GM18861 (cell line): ENCODE results near the gene WDR1.

Experiments used
- ATAC-seq: cut with Tn5 transposase; IDR thresholded peaks from one replicate; pipeline ENCODE4 v1.9.1; 2021; ENCODE audit not compliant: unreplicated experiment

The WDR1 gene, protein sequence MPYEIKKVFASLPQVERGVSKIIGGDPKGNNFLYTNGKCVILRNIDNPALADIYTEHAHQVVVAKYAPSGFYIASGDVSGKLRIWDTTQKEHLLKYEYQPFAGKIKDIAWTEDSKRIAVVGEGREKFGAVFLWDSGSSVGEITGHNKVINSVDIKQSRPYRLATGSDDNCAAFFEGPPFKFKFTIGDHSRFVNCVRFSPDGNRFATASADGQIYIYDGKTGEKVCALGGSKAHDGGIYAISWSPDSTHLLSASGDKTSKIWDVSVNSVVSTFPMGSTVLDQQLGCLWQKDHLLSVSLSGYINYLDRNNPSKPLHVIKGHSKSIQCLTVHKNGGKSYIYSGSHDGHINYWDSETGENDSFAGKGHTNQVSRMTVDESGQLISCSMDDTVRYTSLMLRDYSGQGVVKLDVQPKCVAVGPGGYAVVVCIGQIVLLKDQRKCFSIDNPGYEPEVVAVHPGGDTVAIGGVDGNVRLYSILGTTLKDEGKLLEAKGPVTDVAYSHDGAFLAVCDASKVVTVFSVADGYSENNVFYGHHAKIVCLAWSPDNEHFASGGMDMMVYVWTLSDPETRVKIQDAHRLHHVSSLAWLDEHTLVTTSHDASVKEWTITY

DNA sequence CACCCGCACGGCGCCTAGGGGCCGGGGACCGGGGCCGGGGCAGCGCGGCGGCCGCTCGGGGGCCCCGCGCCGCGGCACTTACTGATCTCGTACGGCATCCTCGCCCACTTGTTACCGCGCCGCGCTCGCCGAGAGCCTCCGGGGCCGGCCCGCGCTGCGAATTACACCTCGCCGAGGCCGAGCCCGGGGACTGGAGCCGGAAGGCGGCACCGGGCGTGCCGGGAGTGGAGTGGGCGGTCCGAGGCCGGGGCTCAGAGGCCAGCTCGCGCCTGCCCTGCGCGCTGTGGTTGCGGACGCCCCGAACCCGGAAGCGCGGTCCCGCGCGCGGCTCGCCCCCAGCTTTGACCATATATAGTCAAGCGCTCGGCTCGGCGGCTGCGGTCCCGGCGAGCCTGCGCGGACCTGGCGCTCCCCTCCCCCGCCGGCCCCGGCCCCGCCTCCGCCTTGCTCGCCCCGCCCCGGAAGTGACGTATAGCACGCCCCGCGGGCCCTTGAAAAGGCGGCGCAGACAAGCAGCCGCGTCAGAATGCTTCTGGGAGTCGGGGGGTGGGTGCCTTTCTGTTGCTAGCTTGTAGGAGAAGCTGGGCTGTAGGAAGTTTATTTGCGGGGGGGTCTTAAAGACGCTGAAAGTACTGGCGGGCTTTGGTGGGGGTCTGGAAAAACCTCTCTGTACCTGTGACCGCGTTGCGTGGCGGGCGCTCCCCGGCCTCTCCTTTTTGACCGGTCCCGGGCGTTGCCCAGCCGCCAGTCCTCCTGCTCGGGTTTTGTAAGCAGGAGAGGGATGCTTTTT lies at the start of gene WDR1:
Gene WDR1 (minus strand): TSS at position 231 of the 790 bp plus-strand sequence. CDS start 133 bp downstream, at position 98.
- peak; percentile 82 for ATAC-seq

DNA sequence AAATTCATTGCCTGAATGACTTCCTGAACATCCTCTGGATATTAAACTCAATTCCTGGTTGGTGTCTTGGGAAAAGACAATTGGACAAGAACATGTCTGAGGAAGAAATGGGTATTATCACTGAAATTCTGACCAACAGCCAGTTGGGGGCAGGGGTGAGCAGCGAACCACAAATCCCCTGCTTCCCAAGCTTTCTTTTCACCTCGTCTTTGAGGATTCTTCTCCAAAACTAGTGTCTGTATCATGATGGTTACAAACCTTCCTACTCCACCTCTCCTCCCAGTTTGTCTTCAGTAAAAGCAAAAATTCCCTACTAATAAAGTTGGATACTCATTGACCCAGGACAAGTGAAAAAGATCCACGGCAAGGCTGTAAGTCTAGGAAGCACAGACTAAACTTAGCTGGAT lies 48.3 kb upstream of the WDR1 start:
- no peak for ATAC-seq

DNA sequence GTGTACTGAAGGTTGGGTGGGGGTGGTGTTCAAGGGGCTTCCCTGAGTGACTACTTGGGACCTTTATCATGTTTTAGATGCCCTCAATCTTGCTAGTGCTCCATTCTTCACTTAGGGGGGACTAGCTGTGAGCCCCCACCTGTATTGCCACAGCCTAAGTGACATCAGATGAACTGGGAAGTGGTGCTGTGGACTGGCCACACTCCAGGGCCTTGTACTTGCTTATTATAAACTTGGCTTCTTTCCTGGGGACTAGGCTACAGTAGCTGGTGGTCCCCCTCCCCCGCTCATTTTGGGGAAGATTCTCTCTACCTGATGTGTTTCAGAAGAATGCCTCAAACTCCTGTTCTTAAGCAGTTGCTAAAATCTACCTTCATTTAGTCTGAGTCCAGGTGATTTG lies 46.7 kb upstream of the WDR1 start:
- ATAC-seq, result no peak

DNA sequence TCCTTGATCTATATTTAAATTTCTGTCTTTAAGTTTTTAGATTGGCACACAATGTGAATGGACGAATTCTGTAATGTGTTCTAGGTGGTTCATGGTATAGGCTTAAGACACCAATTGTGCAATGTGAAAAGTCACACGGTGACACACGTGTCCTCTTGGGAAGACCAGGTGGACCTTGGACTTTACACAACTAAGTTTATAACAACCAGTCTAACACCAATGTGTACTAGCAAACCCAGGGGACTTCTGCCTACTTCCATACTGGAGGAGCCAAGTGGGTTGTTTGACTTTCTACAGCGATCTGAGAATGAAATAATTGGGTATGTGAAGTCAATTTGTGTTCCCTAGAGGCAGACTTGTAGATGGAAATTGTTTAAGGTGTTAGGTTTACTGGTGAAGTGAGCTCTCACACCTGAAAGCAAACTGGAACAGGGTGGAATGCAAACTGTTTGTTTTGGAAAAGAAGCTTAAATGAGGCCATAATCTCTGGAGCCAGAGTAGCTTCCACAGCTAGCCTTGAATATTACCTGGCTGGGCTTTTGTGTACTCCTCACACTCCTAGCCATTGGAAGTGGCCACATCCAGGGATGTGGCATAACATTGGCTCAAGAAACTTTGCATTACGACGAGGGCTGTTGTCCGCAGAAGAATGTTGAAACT lies 45.9 kb upstream of the WDR1 start:
- ATAC-seq, result no peak

DNA sequence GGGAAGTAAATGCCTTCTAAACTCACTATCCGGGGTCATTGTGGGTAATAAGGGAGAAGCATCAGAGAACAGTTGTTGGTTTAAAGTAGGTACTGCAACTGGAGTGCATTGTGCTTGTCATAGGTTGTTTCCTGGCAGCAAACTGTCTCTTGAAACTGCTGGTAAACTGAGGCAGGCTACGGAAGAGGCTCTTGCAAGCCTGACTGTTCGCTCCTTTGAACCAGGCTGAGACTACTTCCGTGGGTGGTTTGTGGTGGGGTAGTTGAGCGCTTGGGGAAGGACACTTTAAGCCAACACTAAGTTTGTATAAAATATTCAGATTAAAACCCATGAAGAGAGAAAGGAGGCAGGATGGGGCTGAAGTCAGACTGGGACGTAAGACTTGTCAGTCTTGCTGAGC lies 45.2 kb upstream of the WDR1 start:
- ATAC-seq, result no peak

DNA sequence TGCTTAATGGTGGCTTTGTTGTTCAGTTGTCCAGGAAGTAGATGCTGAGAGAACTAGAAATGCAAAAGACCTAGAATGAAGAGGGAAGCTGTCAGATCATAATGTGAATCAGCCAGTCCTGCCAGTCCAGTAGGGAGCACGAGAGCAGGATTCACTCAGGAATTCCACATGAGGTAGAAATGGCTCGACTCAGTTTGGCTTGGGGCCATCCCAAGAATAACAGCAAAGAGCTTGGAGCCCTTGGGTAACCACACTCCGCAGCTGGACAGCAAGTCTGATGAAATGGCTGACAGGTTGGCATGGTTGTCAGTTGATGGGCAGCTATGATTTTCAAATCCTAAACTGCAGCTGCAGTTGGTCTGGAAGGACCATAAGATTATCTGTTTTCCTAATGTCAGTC lies 44.5 kb upstream of the WDR1 start:
- ATAC-seq, result no peak

DNA sequence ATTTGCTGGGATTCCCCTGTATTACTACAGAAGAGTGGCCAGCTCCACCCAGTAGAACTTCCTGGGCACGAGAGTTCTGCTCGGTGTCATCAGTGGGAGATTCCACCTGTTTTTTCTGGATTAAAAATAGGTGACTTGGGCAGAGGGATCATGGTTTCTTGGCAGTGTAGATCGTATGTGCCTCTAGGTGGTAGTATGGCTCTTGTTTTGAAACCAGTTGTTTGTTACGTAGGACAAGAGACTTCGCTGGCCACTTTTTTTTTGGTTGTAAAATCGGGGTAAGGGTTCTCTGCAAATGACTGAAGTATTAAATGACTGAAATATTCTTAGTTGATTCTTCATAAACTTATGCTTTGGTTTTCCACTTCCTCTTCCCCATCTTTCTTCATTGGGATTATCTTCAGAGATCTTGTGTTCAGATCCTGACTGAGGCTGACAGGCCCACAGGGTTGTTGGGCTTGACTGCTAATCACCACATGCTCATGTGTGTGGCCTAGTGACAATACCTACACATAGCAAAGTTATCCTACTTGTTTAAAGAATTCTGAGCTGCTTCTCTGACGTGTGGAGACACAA lies 43.8 kb upstream of the WDR1 start:
- ATAC-seq, result no peak

DNA sequence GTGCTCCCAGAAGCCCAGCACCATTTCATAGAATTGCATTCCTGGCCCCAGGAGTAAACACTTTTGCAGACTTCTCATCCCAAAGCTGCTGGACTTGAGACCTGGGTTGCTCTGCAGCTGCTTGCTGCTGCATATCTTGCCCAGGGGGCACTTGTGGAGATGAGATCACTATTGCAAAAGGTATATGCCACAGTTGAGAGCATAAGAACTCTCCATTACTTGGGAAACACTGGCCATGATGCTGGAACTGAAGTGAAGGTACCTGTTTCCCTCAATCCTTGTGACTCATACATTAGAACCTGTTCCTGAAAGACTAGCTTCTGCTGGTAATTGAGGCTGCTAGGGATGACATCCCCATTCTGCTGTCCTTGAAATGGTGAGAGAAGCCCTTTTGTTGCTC lies 43.1 kb upstream of the WDR1 start:
- ATAC-seq, result no peak

DNA sequence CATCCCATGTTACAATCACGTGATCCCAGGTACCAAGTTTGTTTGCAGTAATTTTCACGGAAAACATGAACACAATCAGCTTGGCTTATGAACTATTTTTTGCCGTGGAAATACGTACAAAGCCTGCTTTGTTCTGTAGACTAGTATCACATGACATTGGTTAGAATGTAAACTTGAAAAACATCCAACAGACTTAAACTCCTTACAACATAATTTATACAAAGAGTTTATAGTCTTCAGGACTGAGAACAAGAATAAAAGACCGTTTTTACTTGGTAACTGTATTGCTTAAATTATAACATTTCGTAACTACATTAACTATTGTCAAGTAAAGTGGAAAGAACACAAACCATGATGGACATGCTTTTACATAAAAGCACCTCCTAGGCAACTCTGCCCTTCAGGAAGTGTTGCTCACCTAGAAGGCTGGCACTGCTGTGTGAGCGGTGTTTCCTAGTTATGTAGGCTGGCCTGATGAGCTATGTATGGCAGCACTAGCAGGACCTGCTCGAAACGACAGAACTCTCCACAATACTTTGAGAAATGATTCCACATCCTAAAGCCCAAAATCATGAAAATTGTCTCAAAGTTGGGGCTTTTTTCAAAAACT lies 41.8 kb upstream of the WDR1 start:
- ATAC-seq, result no peak

DNA sequence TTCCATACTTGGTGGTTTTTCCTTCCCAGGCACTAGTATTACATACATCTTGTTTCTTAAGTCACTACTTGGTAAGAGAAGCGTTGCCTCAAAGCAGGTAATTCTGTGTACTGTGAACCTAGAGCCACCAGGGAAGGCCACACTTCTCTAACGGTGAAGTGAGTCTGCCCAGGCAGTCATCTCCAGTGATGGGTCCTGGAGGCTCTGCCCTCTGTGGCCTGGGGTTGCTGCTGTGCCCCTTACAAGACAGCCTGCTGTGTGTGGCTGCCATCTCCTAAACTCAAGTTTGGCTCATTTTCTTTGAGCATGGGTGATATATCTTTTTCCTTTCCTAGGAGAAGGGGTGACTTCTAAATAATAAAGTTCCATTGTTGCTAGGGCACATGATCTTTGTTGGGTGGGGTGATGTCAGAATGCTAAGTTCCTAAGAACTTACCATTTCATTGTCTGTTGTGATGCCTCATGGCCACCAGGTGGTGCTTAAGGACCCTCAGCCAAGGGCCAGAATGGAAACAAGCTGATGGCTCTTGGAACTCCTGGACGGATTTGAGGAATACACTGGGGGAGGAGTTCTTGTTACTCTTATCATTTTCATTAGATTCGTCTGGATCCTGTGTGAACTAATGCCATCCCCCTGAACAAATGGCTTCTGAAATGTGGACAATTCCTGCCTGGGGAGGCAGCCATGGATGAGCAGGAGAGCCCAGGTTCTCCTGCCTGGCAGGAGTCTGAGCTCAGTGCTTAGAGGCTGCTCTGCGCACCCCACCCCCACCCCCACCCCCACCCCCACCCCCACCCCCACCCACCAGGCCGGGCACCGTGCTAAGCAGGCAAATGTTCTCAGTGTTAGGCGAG lies 41.1 kb upstream of the WDR1 start:
- ATAC-seq, result peak; percentile 70

DNA sequence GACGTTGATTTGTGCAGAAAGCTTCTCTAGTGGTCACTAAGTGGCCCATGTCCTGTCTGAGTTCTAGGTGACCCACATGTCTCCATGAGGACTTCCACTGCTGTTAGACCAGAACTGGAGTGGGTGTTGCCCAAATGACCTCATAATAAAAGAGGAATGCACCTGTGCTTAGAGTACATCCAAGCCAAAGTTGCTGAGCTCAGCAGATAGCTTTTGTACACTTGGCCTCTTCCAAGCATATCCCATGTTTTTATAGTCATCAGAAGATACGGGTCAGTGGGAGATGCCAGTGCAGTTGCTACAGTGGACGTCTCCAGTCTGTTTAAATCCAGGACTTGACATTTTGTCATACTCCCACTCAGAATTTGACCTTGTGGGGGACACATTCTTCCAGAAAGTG lies 37.6 kb upstream of the WDR1 start:
- ATAC-seq, result no peak

DNA sequence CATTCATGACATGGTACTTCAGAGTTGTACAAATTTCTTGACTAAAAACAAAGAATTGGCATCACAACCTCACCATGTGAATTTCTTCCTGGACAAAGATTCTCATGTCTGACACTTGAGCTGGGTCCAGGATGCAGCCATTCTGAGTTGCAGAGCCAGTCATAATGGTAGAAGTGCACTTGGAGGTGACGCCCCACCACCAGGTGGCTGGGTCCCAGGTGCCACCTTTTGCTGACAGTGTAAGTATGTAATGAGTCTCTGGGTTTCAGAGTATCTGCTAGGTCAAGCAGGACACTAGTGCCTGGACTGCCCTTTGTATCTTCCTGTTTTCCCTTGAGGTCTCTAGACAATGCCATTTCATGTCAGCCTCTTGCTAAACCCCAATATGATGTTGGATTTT lies 36.6 kb upstream of the WDR1 start:
- ATAC-seq, result no peak

DNA sequence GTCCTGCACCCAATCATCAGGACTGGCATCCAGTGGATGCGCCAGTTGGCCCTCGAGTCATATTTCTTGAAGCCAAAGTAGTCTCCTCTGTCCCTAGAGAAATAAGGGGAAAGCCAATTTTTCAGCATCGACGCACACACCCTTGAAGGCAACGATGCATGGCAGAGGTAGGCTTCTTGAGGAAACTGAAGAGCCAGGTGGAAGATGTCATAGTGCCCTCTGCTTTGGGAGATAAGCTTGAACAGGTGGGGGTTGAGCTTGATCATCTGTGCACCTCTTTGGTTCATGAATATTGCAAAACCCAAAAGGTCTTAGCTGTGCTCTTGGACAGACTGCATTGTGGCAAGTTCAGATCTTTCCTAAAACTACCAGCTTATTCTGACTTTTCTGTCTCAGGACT lies 34.6 kb upstream of the WDR1 start:
- peak; percentile 78 for ATAC-seq

DNA sequence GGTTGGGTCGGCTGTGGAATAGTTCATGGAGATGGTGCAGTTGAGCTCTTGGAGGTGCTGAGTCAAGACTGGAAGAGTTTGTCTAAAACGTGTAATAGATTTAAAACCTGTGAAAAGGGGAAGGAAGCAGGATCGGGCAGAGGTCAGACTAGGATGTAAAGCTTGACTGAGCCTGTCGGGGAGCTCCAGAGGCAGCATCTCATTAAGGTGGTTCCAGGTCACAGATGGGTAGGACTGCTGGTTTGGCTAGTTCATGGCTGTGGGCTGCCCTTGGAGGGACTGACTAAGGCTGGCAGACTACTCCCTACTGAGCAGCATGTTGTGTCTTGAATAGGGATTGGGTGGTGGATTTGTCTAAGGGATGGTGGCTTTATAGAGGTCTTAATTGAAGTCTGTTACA lies 28.4 kb upstream of the WDR1 start:
- ATAC-seq, result no peak

DNA sequence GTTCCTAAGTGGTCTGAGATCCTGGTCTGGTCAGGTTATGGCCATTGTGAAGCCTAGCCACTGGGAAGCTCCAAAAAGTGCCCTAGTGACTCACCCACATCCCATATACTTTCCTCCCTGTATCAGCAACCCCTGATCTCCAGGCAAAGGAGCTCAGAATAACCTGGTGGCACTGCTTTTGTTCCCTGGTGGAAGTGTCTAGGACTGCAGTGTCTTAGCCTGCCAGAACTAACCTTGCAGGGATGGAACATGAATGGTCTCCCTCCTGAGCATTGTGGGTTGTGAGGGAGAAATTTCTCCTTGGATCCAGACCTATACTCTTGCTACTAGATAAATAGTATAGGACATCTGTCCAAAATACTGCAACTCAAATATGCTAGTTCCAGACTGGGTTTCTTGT lies 27.9 kb upstream of the WDR1 start:
- no peak for ATAC-seq

DNA sequence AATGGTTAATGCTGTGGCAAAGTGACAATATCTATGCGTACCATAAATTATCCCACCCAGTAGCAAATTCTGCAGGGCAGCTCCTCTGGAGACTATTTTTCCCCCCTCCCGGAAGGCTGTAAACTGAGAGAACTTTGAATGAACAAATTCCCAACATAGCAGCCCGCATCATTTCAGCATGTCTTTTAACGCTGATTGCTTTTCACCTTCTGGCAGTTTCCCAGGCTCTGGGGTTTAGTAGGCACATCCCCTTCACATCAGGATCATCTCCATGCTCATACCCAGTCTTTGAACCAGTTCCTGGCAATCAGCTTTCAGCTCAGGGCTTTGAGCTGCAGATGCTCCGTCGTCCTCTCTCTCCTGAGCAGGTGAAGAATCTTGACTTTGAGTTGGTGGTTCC lies 26.6 kb upstream of the WDR1 start:
- ATAC-seq, result no peak

DNA sequence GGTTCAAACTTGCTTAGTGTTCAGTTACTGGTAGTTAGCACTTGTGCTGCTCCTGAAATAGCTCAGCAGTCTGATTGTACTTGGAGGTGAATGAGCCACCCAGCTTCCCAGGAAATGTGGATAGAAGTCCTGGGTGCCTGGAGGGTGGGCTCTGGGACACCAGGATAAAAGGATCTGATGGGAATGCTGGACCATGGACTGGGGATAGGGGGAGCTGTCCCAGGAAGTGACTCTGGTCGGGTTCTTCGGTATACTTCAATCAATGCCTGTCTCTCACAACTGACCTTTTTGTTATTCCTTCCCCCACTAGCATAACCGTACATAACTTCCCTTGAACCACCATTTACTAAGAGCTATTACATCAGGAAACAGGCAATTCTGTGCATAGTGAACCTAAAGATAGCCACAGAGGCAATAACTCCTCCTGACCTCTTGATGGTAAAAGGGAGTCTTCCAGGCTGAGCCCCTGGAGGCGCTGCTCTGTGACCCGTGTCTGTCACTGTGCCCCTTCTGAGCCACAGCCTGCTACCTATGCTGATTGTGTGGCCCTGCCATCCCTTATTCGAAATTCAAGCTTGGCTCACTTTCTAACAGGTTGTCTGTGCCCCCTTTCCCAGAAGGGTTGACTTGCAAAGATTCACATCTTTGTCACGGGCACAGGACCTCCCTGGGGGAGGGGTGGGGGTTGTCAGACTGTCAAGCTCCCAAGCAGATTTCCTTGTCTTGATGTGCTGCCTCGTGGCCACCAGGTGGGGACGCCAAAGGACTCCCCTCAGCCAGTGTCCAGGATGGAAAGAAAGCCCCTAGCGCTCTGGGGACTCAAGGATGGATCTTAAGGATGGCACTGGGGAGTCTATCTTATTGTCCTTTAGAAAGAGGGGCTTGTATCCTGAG lies 24.5 kb upstream of the WDR1 start:
- no peak for ATAC-seq

DNA sequence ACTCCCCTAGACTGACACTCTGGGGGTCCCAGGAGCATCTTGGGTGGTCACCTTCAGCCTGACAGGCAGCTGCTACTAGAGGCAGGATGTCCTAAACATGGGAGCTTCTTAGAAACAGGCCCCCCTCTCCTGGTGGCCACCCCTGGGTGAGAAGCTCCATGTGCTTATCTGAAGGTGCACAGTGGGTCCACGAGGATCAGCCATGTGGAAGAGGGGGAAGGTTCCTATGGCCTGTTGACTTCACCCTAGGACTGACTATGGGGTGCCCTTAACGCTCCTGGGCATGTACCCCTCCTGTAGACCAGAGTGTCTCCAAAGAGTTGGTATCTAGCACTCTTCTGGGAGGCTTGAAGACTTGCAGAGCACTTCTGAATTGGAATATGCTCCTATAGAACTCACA lies 22.9 kb upstream of the WDR1 start:
- no peak for ATAC-seq

DNA sequence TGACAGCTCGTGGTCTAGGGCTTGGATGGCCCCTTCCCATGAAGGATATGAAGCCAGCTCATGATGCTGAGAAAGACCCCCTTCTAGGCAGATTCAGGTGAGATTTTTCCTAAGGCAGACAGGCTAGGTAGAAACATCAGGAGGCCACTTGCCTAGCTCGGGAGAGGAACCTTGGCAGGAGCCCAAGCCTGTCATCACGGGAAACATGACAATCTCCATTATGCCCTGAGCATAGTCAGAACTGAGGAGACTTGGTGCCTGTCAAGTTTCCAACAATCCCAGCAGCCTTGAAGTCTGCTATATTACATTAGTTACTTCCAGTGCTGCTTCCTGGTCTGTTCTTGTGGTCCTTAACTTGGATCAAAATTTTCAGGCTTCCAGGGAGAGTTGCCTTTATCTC lies 18.7 kb upstream of the WDR1 start:
- no peak for ATAC-seq
